Transverse colon (tissue), 4 donors: ENCODE data around the gene ELAVL1. TPM values are rescaled to one million over a fixed set of nuclear protein-coding genes. Genes with fewer than 3 reads are reported as not detected.

Experiments used
- DNase-seq: peaks from one replicate; pipeline ENCODE4 v3.0.0-alpha.2; 2019
- H3K27ac ChIP-seq, 4 donors: fragments of 200-600 bp; sonication (generic); 2 replicates each; pipeline ENCODE4 v1.5.1; 2016 to 2018; ENCODE audit warnings: inconsistent platforms in 4 of 4
- H3K27me3 ChIP-seq: fragments of 200-600 bp; sonication (generic); 2 replicates; pipeline ENCODE4 v1.5.1; 2017; ENCODE audit warnings: inconsistent platforms
- H3K36me3 ChIP-seq, 4 donors: fragments of 200-600 bp; sonication (generic); 2 replicates each; pipeline ENCODE4 v1.5.1; 2017 to 2019; ENCODE audit warnings: inconsistent platforms in 4 of 4
- H3K4me1 ChIP-seq, 4 donors: fragments of 200-600 bp; sonication (generic); 2 replicates each; pipeline ENCODE4 v1.5.1; 2017 to 2020; ENCODE audit warnings: inconsistent platforms in 4 of 4
- H3K4me3 ChIP-seq, 4 donors: fragments of 200-600 bp; sonication (generic); 1 replicate in 1 of 4; 2 replicates in 3 of 4; pipeline versions ENCODE4 v1.5.1 to v1.6.1; 2017 to 2019; ENCODE audit warnings: inconsistent platforms in 4 of 4
- H3K9me3 ChIP-seq, 2 donors: fragments of 200-600 bp; sonication (generic); 2 replicates each; pipeline ENCODE4 v1.5.1; 2017 to 2019; ENCODE audit warnings: inconsistent platforms in 2 of 2
- EP300 ChIP-seq: sonication (generic); formaldehyde crosslinking; IDR thresholded peaks from one replicate; pipeline ENCODE4 v1.6.1; 2017; ENCODE audit warnings: antibody characterized with exemption, low read depth
- POLR2A ChIP-seq: fragments of 450-650 bp; IDR thresholded peaks from one replicate; pipeline ENCODE4 v1.6.1; 2016; ENCODE audit warnings: antibody characterized with exemption, mild to moderate bottlenecking, moderate library complexity
- POLR2AphosphoS5 ChIP-seq, 3 donors: sonication (generic); formaldehyde crosslinking; IDR thresholded peaks; one replicate each; pipeline ENCODE4 v1.6.1; 2016; ENCODE audit warnings: antibody characterized with exemption in 3 of 3
- WGBS, 2 donors: methylation state at CpG; one replicate each; pipeline ENCODE4 v1.1.5; 2018; ENCODE audit warnings: low coverage in 1 of 2; 5-methylcytosine and 5-hydroxymethylcytosine counted together
- in situ Hi-C, 4 donors: fragments of 200-750 bp; cut with MboI; loops; one replicate each; pipeline versions ENCODE4 v1.15.0 to v1.15.1; 2017; ENCODE audit warnings: low sequenced_read_pairs in 3 of 4, low pct_ligation_motif_present in 1 of 4, low pct_unique_long_range_greater_than_20kb in 1 of 4
- intact Hi-C: fragments of 100-400 bp; cut with DNase I; formaldehyde crosslinking; loops from one replicate; pipeline ENCODE4 v1.15.1; 2023; ENCODE audit warnings: low total_unique reads
- total RNA-seq, 4 donors: library from RNA; depleted of rRNA; stranded (reverse); fragments of >200 nt; gene quantifications; one replicate each; pipeline ENCODE4 v1.1.0, GENCODE V29; 2016
- TF ChIP-seq, protein P1 (sequence below), 5 experiments: fragments of 200-600 bp in 3 of 5; fragments of 450-650 bp in 2 of 5; sonication (generic) in 3 of 5; IDR thresholded peaks; 1 replicate in 2 of 5; 2 replicates in 3 of 5; pipeline ENCODE4 v1.5.1; 2016 to 2017; ENCODE audit warnings: antibody characterized with exemption in 5 of 5, inconsistent platforms in 3 of 5, mild to moderate bottlenecking in 2 of 5, moderate library complexity in 1 of 5

The ELAVL1 gene
- 100 to 1,000 TPM in 1 of 4 donors, 10 to 100 TPM in 3; 11.9 to 101 (median 22.4) TPM for total RNA-seq

DNA sequence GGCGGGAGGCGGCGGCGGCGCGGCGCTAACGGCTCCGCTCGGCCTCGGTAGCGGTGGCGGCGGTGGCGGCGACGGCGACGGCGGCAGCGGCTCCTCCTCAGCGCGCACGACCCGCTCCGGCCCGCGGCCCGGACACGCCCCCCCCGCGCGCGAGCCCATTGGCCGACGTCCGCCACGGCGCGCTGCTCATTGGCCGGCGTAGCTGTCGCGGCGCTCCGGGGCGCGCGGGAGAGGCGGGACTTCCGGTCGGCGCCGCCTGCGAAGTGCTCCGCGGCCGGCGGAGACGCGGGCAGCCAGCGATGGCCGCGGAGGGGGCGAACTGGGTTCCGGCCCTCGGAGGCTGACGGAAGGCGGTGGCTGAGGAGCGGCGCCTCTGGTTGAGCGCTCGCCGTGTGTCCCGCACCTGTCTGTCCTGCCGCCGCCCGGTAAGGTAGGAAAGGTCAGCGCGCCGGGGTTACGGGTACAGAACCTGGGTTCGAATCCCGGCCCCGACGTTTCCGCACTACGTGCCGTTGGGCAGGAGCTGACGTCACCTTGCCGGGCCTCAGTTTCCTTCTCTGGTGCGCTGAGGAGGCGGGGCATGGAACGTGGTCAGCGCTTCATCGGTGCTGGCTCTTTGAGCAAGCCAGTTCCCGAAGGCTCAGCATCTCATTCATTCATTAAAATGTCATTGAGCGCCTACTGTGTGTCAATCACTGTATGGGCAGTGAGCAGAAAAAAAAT lies at the start of gene ELAVL1:
Gene ELAVL1, minus strand, starts transcription at position 108 of the 723 bp plus-strand sequence. CDS start 13,826 bp downstream, outside the sequence.
- no peaks in the 10 kb centered on the region for H3K27me3 ChIP-seq
- no peaks in the 10 kb centered on the region for H3K36me3 ChIP-seq
- 3% methylated on average over 4 of the region's 98 CpGs; no CpG with 5 or more reads in 1 of the 2 donors for WGBS, 2 donors
- peak within 1 kb of the TSS; percentile 79 to 93 (median 92) for H3K27ac ChIP-seq
- H3K9me3 ChIP-seq: no peaks in the 10 kb centered on the region
- TF ChIP-seq EP300 (no peak), POLR2AphosphoS5 (IDR thresholded peaks at IDR 0.05) (peak in 2 of 3 donors; percentile 21 to 34), POLR2A (no peak)
- TF ChIP-seq, protein P1, sequence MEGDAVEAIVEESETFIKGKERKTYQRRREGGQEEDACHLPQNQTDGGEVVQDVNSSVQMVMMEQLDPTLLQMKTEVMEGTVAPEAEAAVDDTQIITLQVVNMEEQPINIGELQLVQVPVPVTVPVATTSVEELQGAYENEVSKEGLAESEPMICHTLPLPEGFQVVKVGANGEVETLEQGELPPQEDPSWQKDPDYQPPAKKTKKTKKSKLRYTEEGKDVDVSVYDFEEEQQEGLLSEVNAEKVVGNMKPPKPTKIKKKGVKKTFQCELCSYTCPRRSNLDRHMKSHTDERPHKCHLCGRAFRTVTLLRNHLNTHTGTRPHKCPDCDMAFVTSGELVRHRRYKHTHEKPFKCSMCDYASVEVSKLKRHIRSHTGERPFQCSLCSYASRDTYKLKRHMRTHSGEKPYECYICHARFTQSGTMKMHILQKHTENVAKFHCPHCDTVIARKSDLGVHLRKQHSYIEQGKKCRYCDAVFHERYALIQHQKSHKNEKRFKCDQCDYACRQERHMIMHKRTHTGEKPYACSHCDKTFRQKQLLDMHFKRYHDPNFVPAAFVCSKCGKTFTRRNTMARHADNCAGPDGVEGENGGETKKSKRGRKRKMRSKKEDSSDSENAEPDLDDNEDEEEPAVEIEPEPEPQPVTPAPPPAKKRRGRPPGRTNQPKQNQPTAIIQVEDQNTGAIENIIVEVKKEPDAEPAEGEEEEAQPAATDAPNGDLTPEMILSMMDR (IDR thresholded peaks at IDR 0.05): no peak
- intact Hi-C loops: loop anchor here (10.0 kb wide), 1 partner anchor 71 kb away; no protein-coding TSS in a partner anchor
- peaks cover 27 to 45% (median 32%) of the 10 kb centered on the region in 4 donors for H3K4me1 ChIP-seq
- in situ Hi-C loops: no loop called here
- peak within 1 kb of the TSS; percentile 76 to 98 (median 90) for H3K4me3 ChIP-seq
- DNase-seq: peak; percentile 92

DNA sequence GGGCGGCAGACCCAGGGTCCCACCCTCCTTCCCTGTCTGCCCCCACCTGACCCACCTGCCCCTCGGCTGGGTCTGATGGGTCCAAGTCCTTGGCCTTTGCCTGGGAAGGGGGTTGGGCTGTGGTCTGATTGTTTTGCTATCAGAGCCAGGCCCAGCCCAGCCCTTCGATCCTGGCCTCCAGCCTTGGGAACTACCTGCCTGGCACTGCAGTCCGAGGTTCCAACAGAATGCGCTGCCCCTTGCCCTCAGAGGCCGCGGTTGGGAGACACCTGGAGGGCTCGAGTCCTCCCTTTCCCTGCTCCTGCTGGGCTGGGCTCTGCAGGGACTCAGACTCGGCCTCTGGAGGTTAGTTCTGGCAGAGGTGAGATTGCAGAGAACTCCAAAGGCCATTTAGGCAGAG lies 48.7 kb upstream of the ELAVL1 start:
- H3K27ac ChIP-seq: no peak overlapping the region
- 42% methylated on average over 9 of the region's 9 CpGs; no CpG with 5 or more reads in 1 of the 2 donors for WGBS, 2 donors
- intact Hi-C loops: no loop called here

DNA sequence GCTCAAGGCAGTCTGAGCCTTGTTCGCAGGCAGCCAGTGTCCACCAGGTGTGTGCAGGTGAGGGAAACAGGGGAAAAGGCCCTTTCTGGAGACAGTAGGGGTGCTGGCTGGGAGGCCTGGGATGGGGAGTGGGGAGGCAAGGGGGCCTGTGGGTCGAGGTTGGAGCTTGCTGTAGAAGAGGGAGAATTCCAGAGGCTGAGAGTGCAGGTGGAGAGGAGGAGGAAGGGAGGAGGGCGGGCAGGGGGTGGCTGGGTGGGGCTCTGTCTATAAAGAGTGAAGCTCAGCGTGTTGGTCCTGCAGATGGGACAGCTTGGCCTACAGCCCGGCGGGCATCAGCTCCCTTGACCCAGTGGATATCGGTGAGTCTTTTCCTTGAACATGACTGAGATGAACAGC lies 47.0 kb upstream of the ELAVL1 start, which contains the start of gene CCL25:
Gene CCL25, plus strand, starts transcription at position 297 of the 396 bp plus-strand sequence. CDS start 290 bp downstream, outside the sequence.
- Histone ChIP-seq H3K4me3 (no peak within 1 kb of the TSS), H3K9me3 (no peaks in the 10 kb centered on the region), H3K4me1 (peaks cover 3 to 9% (median 6%) of the 10 kb centered on the region in 4 donors), H3K27ac (no peak within 1 kb of the TSS), H3K36me3 (no peaks in the 10 kb centered on the region), H3K27me3 (peaks cover 5% of the 10 kb centered on the region)
- in situ Hi-C loops: no loop called here
- intact Hi-C loops: no loop called here
- TF ChIP-seq, protein P1 (IDR thresholded peaks at IDR 0.05): no peak
- no peak for TF ChIP-seq EP300
- no peak for TF ChIP-seq POLR2A
- no peak for TF ChIP-seq POLR2AphosphoS5 (IDR thresholded peaks at IDR 0.05)
- WGBS, 2 donors: 68 to 100% methylated on average over 3 to 7 of the region's 7 CpGs
- DNase-seq: no peak

More for the DNA sequence above, 48.7 kb upstream of the ELAVL1 start:
- TF ChIP-seq POLR2AphosphoS5 (IDR thresholded peaks at IDR 0.05): no peak
- TF ChIP-seq EP300: no peak
- no peak for TF ChIP-seq POLR2A
- TF ChIP-seq, protein P1 (IDR thresholded peaks at IDR 0.05): no peak
- H3K4me1 ChIP-seq: peaks cover 3 to 9% (median 6%) of the 10 kb centered on the region in 4 donors
- H3K9me3 ChIP-seq: no peaks in the 10 kb centered on the region
- no peaks in the 10 kb centered on the region for H3K36me3 ChIP-seq
- peaks cover 3% of the 10 kb centered on the region for H3K27me3 ChIP-seq
- no peak for DNase-seq
- in situ Hi-C loops: no loop called here
- H3K4me3 ChIP-seq: no peak overlapping the region

DNA sequence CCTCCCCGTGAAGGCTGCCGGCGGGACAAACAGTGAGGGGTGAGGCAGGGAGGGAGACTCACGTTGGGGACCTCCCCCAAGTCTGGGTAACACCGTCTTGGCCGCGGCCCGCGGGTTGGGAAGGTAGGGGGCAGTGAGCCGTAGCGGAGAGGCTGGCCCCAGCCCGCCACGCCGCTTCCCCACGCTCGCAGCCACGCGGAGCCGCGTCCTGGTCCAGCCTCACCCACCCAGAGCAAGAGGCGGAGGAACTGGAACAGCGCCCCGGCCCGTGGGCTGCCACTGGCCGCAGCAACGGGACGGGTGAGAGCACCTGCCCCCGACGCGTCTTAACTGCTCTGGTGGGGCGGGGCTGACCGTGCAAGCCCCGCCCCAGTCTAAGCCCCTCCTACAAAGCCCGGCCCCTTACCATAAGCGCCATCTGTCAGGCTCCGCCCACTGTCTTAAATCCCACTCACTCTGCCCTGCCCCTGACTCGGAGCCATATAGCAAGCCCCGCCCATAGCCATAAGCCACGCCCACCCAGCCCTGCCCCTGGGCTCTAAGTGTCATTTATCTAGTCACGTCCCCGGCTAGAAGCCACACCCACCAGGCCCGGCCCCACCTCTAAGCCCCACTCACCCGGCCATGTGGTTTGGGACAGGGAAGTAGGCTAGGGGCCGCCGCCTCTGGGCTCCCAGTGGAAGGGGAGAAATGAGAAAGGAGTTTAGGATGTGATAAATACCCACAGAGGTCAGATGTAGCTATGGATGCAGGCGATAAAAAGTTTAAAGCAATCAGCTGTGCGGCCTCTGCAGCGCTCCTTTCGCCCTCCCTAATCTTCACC lies 45.0 kb upstream of the ELAVL1 start:
- no peak overlapping the region for H3K27ac ChIP-seq
- H3K9me3 ChIP-seq: no peaks in the 10 kb centered on the region
- H3K4me3 ChIP-seq: peak overlapping the region in 2 of 4 donors; percentile 17 to 37
- intact Hi-C loops: no loop called here
- peaks cover 5% of the 10 kb centered on the region for H3K27me3 ChIP-seq
- no peaks in the 10 kb centered on the region for H3K36me3 ChIP-seq
- TF ChIP-seq POLR2A: no peak
- no peak for TF ChIP-seq EP300
- TF ChIP-seq, protein P1 (IDR thresholded peaks at IDR 0.05): no peak
- no peak for TF ChIP-seq POLR2AphosphoS5 (IDR thresholded peaks at IDR 0.05)
- peaks cover 3 to 9% (median 6%) of the 10 kb centered on the region in 4 donors for H3K4me1 ChIP-seq
- in situ Hi-C loops: no loop called here
- DNase-seq: peak; percentile 82
- WGBS, 2 donors: 15 to 82% methylated on average over 4 to 28 of the region's 49 CpGs
